ENCODE measurements around the gene CLDN24.

The CLDN24 gene

GRCh38 chr4:183320211-183321059 lies 1.8 kb downstream of the CLDN24 start, which contains the start of gene CLDN22:
Gene CLDN22, minus strand, starts transcription at chr4:183320276. Its CDS starts 58 bp downstream, at chr4:183320218.
- no peak for FAIRE-seq

- no peak for FAIRE-seq
These were observed 3.6 kb downstream of the CLDN24 start for GRCh38 chr4:183318656-183319055.

DNA sequence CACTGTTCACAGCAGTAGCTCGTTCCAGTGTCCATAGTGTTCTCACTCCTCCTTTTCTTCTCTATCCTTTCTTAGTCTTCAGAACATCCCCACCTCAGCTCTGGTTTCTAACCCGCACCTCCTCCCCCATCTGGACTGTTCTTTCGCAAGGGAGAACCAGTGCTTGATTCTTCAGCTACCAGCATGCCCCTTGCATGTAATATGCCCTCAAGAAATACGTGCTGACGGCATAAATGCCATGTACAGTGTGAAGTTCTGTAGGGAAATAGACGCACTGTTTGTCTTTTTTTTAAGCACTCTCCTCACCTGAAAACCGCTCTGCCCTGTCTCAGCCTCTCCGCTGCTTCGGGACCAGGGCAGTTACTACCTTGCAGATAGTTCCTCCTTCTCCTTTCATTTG lies 7.4 kb downstream of the CLDN24 start:
- no peak for FAIRE-seq

- no peak for FAIRE-seq
These were observed 7.9 kb downstream of the CLDN24 start for GRCh38 chr4:183314336-183314735.

GRCh38 chr4:183312841-183313240 lies 9.4 kb downstream of the CLDN24 start:
- no peak for FAIRE-seq

DNA sequence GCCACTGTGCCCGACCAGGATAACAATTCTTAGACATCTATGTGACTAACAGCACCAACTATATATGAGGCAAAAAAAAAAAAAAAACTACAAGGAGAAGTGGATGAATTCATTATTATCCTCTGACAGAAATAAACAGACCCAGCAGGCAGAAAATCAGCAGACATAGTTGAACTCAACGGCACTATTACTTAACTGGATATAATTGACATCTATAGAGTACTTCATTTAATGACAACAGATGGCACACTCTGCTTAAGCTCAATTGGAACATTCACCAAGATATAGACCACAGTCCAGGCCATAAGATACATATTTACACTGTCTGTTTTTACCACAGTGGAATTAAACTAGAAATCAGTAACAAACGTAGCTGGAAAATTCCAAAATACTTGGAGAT lies 15.4 kb downstream of the CLDN24 start:
- FAIRE-seq, result no peak

GRCh38 chr4:183304538-183304937 lies 17.7 kb downstream of the CLDN24 start:
- FAIRE-seq, result no peak

- FAIRE-seq, result no peak
These were observed 18.2 kb downstream of the CLDN24 start for GRCh38 chr4:183304067-183304466.

GRCh38 chr4:183303301-183303700 lies 18.9 kb downstream of the CLDN24 start:
- FAIRE-seq, result no peak

DNA sequence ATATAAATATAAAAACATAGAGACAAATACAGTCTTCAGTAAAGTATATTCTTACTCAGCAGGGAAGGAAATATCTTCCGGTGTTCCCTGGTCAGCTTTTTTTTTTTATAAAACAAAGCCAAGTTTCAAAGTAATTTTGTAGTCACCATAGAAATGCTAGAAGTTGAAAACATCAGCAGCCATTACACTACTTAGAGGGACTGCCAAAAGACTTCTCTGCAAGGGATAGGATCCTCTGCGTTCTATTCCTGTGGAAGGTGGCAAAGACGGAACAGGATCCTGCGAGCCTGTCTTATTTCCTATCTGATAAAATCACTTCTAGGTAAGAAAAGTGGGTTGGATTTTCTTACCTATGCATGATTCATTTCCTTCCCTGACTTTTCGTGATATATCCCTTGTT lies 21.6 kb downstream of the CLDN24 start:
- FAIRE-seq, result no peak

GRCh38 chr4:183300070-183300469 lies 22.2 kb downstream of the CLDN24 start:
- FAIRE-seq, result no peak

DNA sequence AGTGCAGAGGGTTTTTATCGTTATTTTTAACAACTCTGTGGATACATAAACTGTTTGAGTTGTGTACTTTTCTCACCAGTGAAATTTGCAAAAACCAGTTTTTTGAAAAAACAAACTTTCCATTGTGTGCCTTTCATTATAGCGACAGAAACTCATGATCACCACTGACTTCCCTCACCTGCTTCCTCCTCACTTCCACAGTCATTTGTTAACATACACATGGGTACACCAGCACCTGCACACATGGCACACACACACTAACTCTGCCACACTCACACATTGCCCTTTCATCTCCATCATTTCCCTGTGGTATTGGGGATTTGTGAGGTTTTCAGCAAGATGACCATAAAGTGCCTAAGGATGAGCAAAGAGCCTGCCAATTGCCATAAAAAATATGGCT lies 22.8 kb downstream of the CLDN24 start:
- no peak for FAIRE-seq

DNA sequence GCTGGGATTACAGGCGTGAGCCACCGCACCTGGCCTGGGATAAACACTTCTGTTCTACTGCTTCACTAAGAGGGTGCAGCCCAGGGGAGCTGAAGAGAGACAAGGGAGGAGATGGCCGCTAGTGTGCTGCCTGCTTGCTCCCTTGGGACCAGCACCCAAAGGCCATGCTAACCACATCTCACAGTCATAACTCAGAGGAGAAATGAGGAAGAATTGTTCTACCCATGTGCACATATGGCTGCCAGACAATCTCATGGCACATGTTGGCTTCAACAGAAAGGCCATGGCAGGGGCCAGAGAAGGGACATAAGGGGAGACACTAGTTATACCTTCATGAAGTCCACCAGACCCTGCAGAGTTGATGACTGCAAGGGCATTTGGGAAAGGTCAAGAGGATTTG lies 24.6 kb downstream of the CLDN24 start:
- no peak for FAIRE-seq

DNA sequence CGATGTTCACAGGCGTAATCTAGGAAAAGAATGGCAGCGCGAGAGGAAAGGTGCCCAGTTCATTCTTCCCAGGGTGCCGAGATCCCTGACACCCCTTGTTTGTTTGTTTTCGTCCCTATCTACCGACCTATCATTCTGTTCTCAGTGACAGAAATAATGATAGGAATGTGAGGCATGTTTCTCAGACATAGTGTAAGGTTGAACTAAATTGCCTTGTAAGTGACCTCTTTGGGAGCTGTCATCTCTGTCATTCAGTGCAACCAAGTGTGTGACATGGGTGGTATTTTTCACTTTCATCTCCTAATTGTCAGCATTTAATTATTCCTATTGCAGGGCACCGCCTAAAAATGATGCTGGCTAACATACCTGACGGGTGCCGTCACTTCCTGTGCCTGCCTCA lies 26.5 kb downstream of the CLDN24 start:
- no peak for FAIRE-seq

DNA sequence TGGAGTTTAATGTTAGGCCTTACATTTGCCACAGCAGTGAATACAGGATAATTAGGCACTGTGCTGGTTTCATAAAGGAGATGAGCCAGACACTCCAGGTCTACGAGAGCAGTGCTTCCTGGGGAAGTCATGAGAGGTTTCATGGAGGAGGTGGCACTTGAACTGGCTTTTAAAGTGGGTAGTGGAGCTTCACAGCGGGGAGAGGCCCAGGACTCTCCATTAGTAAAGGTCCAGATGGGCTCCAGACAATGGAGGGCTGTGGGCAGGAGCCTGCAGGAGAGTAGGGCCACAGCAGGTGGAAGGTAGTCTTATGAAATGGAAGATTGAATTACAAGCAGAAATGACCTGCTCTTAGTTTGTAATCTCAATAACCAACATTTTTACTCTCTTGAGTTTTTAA lies 31.2 kb downstream of the CLDN24 start:
- FAIRE-seq, result no peak

- no peak for FAIRE-seq
These were observed 32.5 kb downstream of the CLDN24 start for GRCh38 chr4:183289688-183290087.

DNA sequence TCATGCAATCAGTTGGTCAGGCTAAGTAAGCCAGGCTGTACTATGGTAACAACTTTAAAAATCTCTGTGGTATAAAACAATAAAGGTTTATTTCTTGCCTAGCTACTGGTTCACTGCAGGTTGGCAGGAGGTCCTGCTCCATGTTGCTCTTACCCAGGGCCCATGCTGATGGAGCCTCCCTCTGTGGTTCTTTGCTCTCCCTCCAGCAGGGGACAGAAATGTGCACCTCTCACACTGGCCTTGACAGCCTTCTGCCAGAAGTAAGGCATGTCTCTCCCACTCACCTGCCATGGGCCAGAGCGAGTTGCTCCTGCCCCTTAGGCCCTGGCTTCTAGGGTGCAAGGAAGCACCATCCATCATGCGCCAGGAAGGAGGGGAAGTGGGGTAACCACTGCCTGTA lies 33.3 kb downstream of the CLDN24 start:
- FAIRE-seq, result no peak

DNA sequence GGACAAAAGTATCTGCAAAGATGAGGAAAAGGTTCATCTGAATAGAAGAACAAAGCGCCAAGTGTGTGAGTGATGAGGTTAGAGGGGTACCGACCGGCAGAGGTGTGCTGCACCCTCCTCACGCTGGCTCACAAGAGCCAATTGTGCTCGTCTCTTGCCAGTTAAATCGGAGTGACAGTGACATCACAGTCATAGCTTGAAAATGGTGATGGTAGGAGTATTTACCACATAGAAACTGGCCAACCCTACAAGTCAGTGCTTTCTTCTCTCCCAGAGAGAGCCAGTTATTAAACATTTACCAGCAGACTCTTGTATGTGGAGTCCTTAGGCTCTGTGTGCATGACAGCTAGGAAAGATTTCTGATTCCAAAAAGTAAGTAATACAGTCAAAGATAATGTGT lies 34.5 kb downstream of the CLDN24 start:
- FAIRE-seq, result no peak

GRCh38 chr4:183287309-183287659 lies 34.9 kb downstream of the CLDN24 start:
- FAIRE-seq, result no peak

GRCh38 chr4:183286590-183287308 lies 35.5 kb downstream of the CLDN24 start:
- no peak for FAIRE-seq

DNA sequence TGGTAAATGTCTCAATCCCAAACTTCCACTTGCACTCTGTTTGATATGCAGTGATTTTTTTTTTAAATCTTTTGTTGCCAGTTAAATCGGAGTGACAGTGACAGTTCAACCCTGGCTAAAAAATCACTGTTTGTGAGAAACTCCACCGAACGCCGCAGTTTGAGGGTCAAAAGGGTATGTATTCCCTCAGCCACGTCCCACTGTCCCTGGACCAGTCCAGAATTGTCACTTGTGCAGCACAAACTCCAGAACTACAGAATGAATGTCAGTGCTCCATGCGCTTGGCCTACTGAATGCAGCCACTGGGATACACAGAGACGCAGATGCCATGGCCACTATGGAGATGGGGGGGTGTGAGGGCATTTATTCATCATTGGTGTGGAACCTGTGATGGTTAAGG lies 36.3 kb downstream of the CLDN24 start:
- no peak for FAIRE-seq

DNA sequence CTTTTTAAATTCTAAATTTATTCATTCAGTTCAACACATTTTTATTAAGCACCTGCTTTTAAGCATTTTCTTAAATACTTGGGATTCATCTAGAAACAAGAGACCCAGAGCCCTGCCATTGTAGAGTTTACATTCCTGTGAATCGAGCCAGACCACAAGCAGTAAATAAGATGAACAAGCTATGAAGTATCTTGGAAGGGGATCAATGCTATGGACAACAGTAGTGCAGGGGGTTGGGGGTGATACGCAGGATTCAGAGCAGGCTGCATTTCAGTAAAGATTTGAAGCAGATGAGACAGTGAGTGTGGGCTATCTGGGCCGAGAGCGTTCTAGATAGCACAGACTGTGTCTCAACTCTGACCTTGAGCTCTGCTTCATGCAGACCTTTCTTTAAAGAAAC lies 37.3 kb downstream of the CLDN24 start:
- FAIRE-seq, result no peak

DNA sequence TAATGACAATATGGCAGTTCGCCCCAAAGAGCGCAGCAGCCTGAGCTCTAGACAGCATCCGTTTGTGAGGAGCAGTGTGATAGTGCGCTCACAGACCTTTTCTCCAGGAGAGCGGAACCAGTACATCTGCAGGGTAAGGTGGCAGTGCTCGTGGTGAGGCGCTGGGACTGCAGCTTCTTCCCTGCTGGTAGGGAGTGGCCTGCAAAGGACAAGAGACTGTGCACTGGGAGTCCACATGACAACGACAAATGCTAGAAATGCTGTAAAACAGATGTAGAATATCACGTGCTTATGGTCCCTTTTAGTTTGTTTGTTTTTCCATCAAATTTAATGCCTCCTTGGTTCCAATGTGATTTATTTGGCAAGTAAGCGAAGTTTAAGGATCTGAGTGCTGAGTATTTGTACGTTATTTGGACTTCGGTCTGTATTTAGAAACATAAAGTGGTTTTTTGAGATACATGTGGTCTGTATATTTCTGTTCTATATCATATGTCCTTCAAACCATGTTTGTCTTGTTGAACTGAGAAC lies 37.9 kb downstream of the CLDN24 start:
- FAIRE-seq, result no peak

- FAIRE-seq, result no peak
These were observed 46.1 kb downstream of the CLDN24 start for GRCh38 chr4:183276106-183276505.
